Middle frontal gyrus (tissue), 1 donor: ENCODE data around the gene AUTS2.
"Not testable (repeated sequence)": the region's sequence is repeated elsewhere in the genome, so short reads cannot be mapped to it uniquely, and the experiment has no call there.

Experiments used
- DNase-seq: peaks from one replicate; pipeline ENCODE4 v3.0.0-alpha.2; 2015; ENCODE audit warnings: low spot score; ENCODE audit errors: extremely low spot score

The AUTS2 gene

DNA sequence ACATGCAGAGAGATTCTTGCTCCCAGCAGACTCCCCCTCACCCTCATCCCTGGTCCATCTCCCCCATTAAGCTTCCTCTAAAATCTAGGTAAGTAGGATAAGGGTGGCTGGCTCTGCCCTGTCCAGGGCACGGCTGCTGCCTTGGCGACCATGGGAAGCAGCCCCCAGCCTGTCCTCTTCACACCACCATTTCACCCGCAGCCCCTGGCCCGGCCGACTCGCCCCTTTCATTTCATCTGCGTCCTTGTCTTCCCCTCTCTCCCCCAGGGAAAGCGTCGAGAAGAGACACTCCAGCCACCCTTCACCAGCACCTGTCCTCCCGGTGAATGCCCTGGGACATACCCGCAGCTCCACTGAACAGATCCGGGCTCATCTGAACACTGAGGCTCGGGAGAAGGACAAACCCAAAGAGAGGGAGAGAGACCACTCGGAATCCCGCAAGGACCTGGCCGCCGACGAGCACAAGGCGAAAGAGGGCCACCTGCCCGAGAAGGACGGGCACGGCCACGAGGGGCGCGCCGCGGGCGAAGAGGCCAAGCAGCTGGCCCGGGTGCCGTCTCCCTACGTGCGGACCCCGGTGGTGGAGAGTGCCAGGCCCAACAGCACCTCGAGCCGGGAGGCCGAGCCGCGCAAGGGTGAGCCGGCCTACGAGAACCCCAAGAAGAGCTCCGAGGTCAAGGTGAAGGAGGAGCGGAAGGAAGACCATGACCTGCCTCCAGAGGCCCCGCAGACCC, 1191.4 kb downstream of the AUTS2 start:
- DNase-seq, result no peak

DNA sequence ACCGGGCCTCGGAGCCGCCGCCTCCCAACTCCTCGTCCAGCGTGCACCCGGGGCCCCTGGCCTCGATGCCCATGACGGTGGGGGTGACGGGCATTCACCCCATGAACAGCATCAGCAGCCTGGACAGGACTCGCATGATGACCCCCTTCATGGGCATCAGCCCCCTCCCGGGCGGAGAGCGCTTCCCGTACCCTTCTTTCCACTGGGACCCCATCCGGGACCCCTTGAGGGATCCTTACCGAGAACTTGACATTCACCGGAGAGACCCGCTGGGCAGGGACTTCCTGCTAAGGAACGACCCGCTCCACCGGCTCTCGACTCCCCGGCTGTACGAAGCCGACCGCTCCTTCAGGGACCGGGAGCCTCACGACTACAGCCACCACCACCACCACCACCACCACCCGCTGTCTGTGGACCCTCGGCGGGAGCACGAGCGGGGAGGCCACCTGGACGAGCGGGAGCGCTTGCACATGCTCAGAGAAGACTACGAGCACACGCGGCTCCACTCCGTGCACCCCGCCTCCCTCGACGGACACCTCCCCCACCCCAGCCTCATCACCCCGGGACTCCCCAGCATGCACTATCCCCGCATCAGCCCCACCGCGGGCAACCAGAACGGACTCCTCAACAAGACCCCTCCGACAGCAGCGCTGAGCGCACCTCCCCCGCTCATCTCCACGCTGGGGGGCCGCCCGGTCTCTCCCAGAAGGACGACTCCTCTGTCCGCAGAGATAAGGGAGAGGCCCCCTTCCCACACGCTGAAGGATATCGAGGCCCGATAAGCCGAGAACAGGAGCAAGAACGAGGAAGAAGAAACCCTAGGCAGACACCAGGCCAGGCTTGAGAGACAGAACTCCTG, 1192.2 kb downstream of the AUTS2 start:
- no peak for DNase-seq

GRCh38 chr7:70791341-70791740, 1193.1 kb downstream of the AUTS2 start:
- DNase-seq, result no peak

GRCh38 chr7:70793060-70793459, 1194.8 kb downstream of the AUTS2 start:
- DNase-seq, result no peak

- no peak for DNase-seq
These were observed 1195.5 kb downstream of the AUTS2 start for GRCh38 chr7:70793821-70794220.

GRCh38 chr7:70794962-70795361, 1196.7 kb downstream of the AUTS2 start:
- DNase-seq, result no peak

GRCh38 chr7:70795948-70796347, 1197.7 kb downstream of the AUTS2 start:
- no peak for DNase-seq

DNA sequence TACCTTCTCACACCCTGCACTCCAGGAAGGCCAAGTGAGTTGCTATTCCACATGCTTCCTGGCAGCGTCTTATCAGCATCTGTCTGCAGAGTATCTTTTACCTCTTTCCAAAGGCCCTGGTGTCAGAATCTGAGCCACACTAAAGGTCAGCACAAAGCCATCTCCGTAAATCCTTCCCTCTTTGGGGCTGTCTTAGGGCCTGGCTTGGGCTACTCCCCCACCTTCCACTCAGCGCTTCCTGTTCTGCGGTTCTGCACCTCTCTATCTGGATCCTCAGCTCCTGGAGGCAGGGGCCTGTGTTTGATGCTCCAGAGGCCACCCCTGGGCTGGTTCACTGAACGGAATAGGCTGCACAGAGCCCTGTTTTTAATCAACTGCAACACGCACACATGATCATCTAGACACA, 1198.8 kb downstream of the AUTS2 start:
- no peak for DNase-seq

DNA sequence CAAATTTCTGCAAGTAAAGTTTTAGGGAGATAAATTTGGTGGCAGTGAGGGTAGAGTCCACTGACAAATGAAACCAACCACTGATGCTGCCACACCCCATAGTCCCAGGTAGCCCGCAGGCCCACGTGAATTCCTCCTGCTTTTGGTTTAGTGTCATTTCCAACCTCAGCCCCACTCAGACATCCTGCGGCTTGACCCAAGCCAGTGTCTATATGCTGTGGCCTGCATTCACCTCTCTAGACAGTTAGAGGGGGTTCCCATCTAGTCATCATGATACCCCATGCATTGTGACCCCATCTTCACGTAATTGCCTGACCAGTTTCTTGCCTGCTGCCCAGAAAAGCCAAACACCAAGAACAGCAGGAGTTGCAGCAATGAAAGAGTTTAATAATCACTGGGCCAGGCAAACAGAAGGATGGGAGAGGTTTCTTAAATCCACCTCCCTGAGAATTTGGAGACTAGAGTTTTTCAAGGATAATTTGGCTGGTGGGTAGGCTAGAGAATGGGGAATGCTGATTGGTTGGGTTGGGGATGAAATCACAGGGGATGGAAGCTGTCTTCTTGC, 1201.6 kb downstream of the AUTS2 start:
- no peak for DNase-seq

DNA sequence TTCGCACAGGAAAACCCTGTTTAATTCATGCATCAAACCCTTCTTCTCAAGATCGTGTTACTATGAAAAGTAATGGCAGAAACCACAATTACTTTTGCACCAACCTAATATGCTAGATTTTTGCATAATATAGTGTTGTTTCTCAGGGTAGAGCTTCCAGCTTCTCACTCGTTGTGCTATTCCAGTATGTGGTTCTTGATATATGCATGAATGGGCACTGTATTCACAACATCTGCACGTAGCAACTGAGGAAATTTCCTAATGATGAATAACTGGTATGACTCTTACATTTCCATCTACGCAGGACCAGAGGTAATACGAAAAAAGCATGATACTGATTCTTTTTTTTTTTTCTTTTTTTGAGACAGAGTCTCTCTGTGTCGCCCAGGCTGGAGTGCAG, 1207.1 kb downstream of the AUTS2 start:
- DNase-seq, result no peak

- DNase-seq, result no peak
These were observed 1209.4 kb downstream of the AUTS2 start for GRCh38 chr7:70807650-70808049.

- no peak for DNase-seq
These were observed 1210.6 kb downstream of the AUTS2 start for GRCh38 chr7:70808876-70809275.

DNA sequence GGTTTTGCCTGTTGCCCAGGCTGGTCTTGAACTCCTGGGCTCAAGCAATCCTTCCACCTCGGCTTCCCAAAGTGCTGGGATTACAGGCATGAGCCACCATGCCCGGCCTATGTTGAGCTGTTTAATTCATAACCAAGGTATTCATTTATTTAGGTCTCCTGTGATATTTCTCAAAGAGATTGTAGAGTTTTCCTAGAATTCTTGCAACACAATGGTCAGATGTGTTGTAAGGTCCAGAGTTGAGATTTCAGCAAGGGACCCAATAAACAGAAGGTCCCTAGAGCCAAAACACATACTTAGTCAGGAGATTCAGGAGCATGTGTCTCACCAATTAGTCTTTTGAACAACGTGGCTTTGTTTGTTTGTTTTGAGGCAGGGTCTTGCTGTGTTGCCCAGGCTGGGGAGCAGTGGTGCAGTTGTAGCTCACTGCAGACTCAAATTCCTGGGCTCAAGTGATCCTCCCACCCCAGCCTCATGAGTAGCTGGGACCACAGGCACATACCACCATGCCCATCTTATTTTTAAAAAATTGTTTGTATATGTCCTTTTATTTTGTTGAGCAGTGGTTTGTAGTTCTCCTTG, 1212.4 kb downstream of the AUTS2 start:
- no peak for DNase-seq

DNA sequence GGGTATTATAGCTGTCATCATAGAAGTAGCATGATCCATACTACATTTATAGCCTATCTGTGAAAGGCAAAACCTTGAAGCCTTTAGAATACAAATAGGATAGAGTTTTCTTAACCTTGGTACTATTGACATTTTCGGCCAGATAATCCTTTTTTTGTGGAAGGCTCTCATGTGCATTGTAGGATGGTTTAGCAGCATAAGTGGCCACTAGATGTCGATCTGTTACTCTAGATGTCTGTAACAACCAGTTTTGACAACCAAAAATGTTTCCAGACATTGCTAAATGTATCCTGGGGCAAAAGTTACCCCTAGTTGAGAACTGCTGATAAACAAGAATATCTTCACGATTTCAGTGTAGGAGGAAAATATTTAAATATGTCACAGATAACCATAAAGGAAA, 1214.2 kb downstream of the AUTS2 start:
- DNase-seq, result no peak

DNA sequence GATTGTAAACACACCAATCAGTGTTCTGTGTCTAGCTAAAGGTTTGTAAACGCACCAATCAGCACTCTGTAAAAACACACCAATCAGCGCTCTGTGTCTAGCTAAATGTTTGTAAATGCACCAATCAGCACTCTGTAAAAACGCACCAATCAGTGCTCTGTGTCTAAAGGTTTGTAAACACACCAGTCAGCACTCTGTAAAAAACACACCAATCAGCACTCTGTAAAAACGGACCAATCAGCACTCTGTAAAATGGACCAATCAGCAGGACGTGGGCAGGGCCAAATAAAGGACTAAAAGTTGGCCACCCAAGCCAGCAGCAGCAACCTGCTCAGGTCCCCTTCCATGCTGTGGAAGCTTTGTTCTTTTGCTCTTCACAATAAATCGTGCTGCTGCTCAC, 1224.2 kb downstream of the AUTS2 start:
- DNase-seq, result not testable (repeated sequence)

GRCh38 chr7:70829221-70830059, 1231.2 kb downstream of the AUTS2 start:
- peak; percentile 42 for DNase-seq

DNA sequence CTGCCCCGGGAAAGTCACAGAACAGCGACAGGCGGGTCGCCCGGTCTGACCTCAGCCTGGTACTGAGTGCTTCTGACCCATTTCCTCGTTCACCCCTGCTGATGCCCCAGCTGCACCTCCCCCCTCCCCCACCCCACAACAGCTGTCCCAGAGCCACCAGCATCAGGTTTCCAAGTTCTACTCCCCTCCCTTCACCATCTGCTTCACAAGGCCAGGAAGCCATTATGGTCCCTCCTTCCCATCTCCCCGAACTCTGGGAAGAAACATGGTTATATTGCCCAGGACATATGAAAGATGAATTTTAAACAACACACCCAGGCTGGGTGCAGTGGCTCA, 1231.8 kb downstream of the AUTS2 start:
- DNase-seq, result no peak

DNA sequence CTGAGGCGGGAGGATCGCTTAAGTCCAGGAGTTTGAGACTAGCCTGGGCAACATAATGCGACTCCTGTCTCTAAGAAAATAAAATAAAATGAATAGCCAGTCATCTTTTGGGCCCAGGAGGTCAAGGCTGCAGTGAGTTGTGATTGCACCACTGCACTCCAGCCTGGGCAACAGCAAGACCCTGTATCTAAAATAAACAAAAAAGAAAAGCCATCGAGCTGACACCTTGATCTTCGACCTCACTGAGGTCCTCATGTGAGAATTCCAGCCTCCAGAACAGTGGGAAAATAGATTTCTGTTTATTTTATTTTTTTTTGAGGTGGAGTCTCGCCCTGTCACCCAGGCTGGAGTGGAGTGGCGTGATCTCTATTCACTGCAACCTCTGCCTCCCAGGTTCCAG, 1232.2 kb downstream of the AUTS2 start:
- DNase-seq, result no peak

DNA sequence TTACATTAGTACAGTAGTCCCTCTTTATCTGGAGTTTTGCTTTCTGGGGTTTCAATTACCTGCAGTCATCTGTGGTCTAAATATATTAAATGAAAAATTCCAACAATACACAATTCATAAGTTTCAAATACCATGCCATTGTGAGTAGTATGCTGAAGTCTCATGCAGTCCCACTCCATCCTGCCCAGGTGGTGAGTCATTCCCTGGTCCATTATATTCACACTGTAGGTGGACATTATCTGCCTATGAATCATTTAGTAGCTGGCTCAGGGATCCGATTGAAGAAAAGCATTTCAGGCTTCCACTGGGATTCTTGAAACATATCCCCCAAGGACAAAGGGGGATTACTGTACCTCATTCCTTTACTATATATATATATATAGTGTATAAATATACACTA, 1235.5 kb downstream of the AUTS2 start:
- DNase-seq, result no peak

- DNase-seq, result no peak
These were observed 1236.1 kb downstream of the AUTS2 start for GRCh38 chr7:70834424-70834823.

- no peak for DNase-seq
These were observed 1237.4 kb downstream of the AUTS2 start for GRCh38 chr7:70835658-70836057.
